ENCODE data around the gene ARHGAP12. TPM values are rescaled to one million over a fixed set of nuclear protein-coding genes. Genes with fewer than 3 reads are reported as not detected.

The ARHGAP12 gene
- total RNA-seq, 2 donors from 2014 or later, result 4.5 to 5.3 TPM

- no peak overlapping the region for H3K27ac Mint-ChIP-seq
- H3K4me3 Mint-ChIP-seq, result peak overlapping the region; percentile 86
- DNase-seq (ENCODE audit: low spot score), result no peak
Measured at GRCh38 chr10:31926160-31926559, 2.5 kb downstream of the ARHGAP12 start.

DNA sequence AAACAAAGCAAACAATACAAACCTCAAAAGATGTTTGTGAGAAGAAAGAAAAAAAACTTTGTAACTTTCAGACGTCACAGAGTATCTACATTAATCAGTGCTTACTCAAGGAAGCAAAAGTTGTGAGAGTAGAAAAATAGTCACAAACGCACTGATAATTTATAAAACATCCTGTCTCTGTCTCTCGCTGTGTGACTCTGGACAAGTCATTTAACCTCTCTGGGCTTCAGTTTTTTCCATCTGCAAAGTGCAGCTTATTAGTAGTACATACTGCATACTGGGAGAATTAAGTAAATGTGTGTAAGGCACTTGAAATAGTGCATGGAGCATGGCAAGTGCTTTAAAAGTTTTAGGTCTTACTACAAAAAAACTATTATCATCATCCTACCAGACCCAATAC is 3.8 kb downstream of the ARHGAP12 start:
- Mint-ChIP-seq H3K4me1 (ENCODE audit: low read depth in 2 of 2) (peaks cover 34 to 53% of the 10 kb centered on the region in 2 donors), H3K9me3 (no peaks in the 10 kb centered on the region), H3K4me3 (peak overlapping the region; percentile 16), H3K27me3 (no peaks in the 10 kb centered on the region), H3K27ac (peak overlapping the region; percentile 27 to 34), H3K36me3 (no peaks in the 10 kb centered on the region)
- ATAC-seq (no peak), DNase-seq (ENCODE audit: low spot score) (no peak)

More at GRCh38 chr10:31926160-31926559, 2.5 kb downstream of the ARHGAP12 start:
- no peaks in the 10 kb centered on the region for H3K36me3 Mint-ChIP-seq
- H3K27me3 Mint-ChIP-seq, result no peaks in the 10 kb centered on the region
- peaks cover 37 to 60% of the 10 kb centered on the region in 2 donors for H3K4me1 Mint-ChIP-seq (ENCODE audit: low read depth in 2 of 2)
- no peaks in the 10 kb centered on the region for H3K9me3 Mint-ChIP-seq
- no peak for ATAC-seq

DNA sequence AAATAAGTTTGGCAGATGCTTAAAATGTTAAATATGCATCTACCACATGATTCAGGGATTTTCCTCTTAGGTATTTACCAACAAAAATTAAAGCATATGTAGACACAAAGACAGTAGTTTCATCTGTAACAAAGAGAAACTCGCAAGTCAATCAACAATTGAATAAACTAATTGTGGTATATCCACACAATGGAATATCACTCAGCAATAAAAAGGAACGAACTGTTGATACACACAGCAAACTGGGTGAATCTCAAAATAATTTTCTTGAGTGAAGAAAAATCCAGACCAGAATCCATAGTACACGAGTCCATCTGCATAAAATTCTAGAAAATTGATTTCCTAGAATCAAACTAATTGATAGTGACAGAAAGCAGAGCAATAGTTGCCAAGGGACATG is 5.2 kb downstream of the ARHGAP12 start:
- Mint-ChIP-seq H3K27ac (no peak overlapping the region), H3K36me3 (no peaks in the 10 kb centered on the region), H3K4me3 (no peak overlapping the region), H3K27me3 (no peaks in the 10 kb centered on the region), H3K4me1 (ENCODE audit: low read depth in 2 of 2) (peaks cover 32 to 52% of the 10 kb centered on the region in 2 donors), H3K9me3 (no peaks in the 10 kb centered on the region)
- ATAC-seq (no peak), DNase-seq (ENCODE audit: low spot score) (no peak)

DNA sequence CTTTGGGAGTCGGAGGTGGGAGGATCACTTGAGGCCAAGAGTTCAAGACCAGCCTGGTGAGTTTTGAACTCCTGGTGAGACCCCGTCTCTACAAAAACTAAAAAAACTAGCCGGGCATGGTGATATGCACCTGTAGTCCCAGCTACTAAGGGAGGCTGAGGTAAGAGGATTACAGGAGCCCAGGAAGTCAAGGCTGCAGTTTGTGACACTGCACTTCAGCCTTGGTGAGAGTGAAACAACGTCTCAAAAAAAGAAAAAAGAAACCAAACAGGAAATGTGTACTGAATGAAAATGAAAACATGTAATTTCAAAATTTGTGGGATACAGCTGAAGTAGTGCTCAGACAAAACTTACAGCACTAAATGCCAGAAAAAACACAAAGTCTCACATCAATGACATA is 7.6 kb downstream of the ARHGAP12 start:
- peak overlapping the region; percentile 73 to 79 for H3K27ac Mint-ChIP-seq
- H3K36me3 Mint-ChIP-seq, result no peaks in the 10 kb centered on the region
- peak; percentile 63 to 87 for ATAC-seq
- peaks cover 27 to 45% of the 10 kb centered on the region in 2 donors for H3K4me1 Mint-ChIP-seq (ENCODE audit: low read depth in 2 of 2)
- H3K4me3 Mint-ChIP-seq, result peak overlapping the region; percentile 85
- H3K27me3 Mint-ChIP-seq, result no peaks in the 10 kb centered on the region
- DNase-seq (ENCODE audit: low spot score), result no peak
- H3K9me3 Mint-ChIP-seq, result no peaks in the 10 kb centered on the region

- no peaks in the 10 kb centered on the region for H3K36me3 Mint-ChIP-seq
- H3K4me3 Mint-ChIP-seq, result peak overlapping the region; percentile 85
- H3K4me1 Mint-ChIP-seq (ENCODE audit: low read depth in 2 of 2), result peaks cover 27 to 45% of the 10 kb centered on the region in 2 donors
- DNase-seq (ENCODE audit: low spot score) (no peak), ATAC-seq (no peak)
- peak overlapping the region; percentile 73 to 79 for H3K27ac Mint-ChIP-seq
- H3K9me3 Mint-ChIP-seq, result no peaks in the 10 kb centered on the region
- H3K27me3 Mint-ChIP-seq, result no peaks in the 10 kb centered on the region
Measured at GRCh38 chr10:31920538-31920937, 8.1 kb downstream of the ARHGAP12 start.

- no peak for DNase-seq (ENCODE audit: low spot score)
- Mint-ChIP-seq H3K27ac (peak overlapping the region; percentile 14 to 35), H3K4me3 (peak overlapping the region; percentile 75), H3K36me3 (no peaks in the 10 kb centered on the region), H3K27me3 (no peaks in the 10 kb centered on the region), H3K9me3 (no peaks in the 10 kb centered on the region), H3K4me1 (ENCODE audit: low read depth in 2 of 2) (peaks cover 25 to 29% of the 10 kb centered on the region in 2 donors)
- peak in 1 of 2 donors; percentile 47 for ATAC-seq
Measured at GRCh38 chr10:31918671-31919409, 9.8 kb downstream of the ARHGAP12 start.

DNA sequence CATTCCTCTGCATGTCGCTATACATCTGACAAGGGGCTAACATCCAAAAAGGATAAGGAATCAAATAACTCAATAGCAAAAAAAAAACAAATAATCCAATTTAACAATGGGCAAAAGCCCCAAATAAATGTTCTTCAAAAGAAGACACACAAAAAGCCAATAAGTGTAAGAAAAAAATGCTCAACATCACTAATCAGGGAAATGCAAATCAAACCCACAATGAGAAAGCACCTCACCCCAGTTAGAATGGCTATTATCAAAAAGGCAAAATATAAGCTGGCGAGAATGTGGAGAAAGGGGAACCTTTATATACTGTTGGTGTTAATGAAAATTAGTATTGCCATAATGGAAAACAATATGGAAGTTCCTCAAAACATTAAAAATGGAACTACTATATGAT is 14.3 kb downstream of the ARHGAP12 start:
- Mint-ChIP-seq H3K4me1 (ENCODE audit: low read depth in 2 of 2) (peaks cover 34 to 49% of the 10 kb centered on the region in 2 donors), H3K27me3 (no peaks in the 10 kb centered on the region), H3K27ac (no peak overlapping the region), H3K9me3 (no peaks in the 10 kb centered on the region), H3K4me3 (no peak overlapping the region), H3K36me3 (no peaks in the 10 kb centered on the region)
- DNase-seq (ENCODE audit: low spot score) (no peak), ATAC-seq (no peak)

- no peaks in the 10 kb centered on the region for H3K36me3 Mint-ChIP-seq
- ATAC-seq (no peak), DNase-seq (ENCODE audit: low spot score) (no peak)
- H3K27ac Mint-ChIP-seq, result no peak overlapping the region
- H3K9me3 Mint-ChIP-seq, result no peaks in the 10 kb centered on the region
- H3K4me3 Mint-ChIP-seq, result no peak overlapping the region
- peaks cover 31 to 43% of the 10 kb centered on the region in 2 donors for H3K4me1 Mint-ChIP-seq (ENCODE audit: low read depth in 2 of 2)
- H3K27me3 Mint-ChIP-seq, result no peaks in the 10 kb centered on the region
Measured at GRCh38 chr10:31912898-31913850, 15.5 kb downstream of the ARHGAP12 start.

DNA sequence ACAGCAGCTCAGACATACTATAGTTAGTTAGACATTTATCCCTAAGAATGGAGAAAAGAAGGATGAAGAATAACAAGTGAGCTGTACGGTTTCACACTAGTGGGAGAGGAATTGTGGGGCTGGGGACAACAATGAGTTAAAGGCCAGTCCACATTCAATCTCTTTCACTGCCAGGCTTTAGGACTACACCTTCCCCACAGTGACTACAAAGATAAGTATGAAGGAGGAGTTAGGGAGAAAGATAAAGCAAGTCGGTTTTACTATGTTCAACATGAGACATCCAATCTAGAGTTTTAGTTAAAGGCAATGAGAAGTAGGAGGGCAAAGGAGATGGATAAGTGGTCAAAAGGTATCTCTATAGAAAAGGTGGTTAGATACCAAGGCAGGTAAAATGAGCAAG is 16.3 kb downstream of the ARHGAP12 start:
- DNase-seq (ENCODE audit: low spot score), result no peak
- no peak for ATAC-seq
- H3K4me3 Mint-ChIP-seq, result no peak overlapping the region
- H3K27ac Mint-ChIP-seq, result no peak overlapping the region
- H3K4me1 Mint-ChIP-seq (ENCODE audit: low read depth in 2 of 2), result peaks cover 28 to 39% of the 10 kb centered on the region in 2 donors
- no peaks in the 10 kb centered on the region for H3K27me3 Mint-ChIP-seq
- no peaks in the 10 kb centered on the region for H3K9me3 Mint-ChIP-seq
- no peaks in the 10 kb centered on the region for H3K36me3 Mint-ChIP-seq

GRCh38 chr10:31910016-31910415 is 18.6 kb downstream of the ARHGAP12 start:
- peaks cover 29 to 32% of the 10 kb centered on the region in 2 donors for H3K4me1 Mint-ChIP-seq (ENCODE audit: low read depth in 2 of 2)
- no peak overlapping the region for H3K4me3 Mint-ChIP-seq
- H3K27me3 Mint-ChIP-seq, result no peaks in the 10 kb centered on the region
- no peaks in the 10 kb centered on the region for H3K36me3 Mint-ChIP-seq
- no peak overlapping the region for H3K27ac Mint-ChIP-seq
- H3K9me3 Mint-ChIP-seq, result no peaks in the 10 kb centered on the region
- no peak for ATAC-seq
- DNase-seq (ENCODE audit: low spot score), result no peak

GRCh38 chr10:31908157-31908556 is 20.5 kb downstream of the ARHGAP12 start:
- DNase-seq (ENCODE audit: low spot score), result no peak
- no peaks in the 10 kb centered on the region for H3K27me3 Mint-ChIP-seq
- H3K9me3 Mint-ChIP-seq, result no peaks in the 10 kb centered on the region
- no peaks in the 10 kb centered on the region for H3K36me3 Mint-ChIP-seq
- no peak overlapping the region for H3K4me3 Mint-ChIP-seq
- ATAC-seq, result no peak
- H3K4me1 Mint-ChIP-seq (ENCODE audit: low read depth in 2 of 2), result peaks cover 23 to 25% of the 10 kb centered on the region in 2 donors
- no peak overlapping the region for H3K27ac Mint-ChIP-seq

- ATAC-seq (no peak), DNase-seq (ENCODE audit: low spot score) (no peak)
- no peaks in the 10 kb centered on the region for H3K36me3 Mint-ChIP-seq
- no peaks in the 10 kb centered on the region for H3K9me3 Mint-ChIP-seq
- H3K4me3 Mint-ChIP-seq, result no peak overlapping the region
- no peaks in the 10 kb centered on the region for H3K27me3 Mint-ChIP-seq
- H3K27ac Mint-ChIP-seq, result no peak overlapping the region
- peaks cover 7 to 21% of the 10 kb centered on the region in 2 donors for H3K4me1 Mint-ChIP-seq (ENCODE audit: low read depth in 2 of 2)
Measured at GRCh38 chr10:31906039-31906438, 22.6 kb downstream of the ARHGAP12 start.

DNA sequence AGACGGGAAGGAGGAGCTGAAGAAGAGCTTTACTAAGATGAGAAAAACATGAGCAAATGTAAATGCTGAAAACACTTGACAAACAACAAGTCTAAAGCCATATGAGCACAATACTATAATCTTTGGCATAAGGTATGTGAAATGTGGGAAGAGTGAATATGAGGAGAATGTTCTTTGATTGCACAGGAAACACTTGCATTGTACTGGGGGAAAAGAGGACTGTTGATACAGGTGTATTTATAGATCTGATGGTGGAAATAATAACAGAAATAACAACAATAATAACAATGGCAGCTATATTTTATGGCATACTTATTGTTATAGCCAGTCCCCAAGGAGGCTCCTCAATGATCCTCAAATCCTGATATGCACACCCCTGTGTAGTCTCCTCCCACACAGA is 23.0 kb downstream of the ARHGAP12 start:
- H3K27ac Mint-ChIP-seq, result no peak overlapping the region
- no peaks in the 10 kb centered on the region for H3K9me3 Mint-ChIP-seq
- peaks cover under 1% of the 10 kb centered on the region for H3K36me3 Mint-ChIP-seq
- ATAC-seq, result no peak
- no peak overlapping the region for H3K4me3 Mint-ChIP-seq
- H3K4me1 Mint-ChIP-seq (ENCODE audit: low read depth in 2 of 2), result peaks cover 6 to 19% of the 10 kb centered on the region in 2 donors
- no peaks in the 10 kb centered on the region for H3K27me3 Mint-ChIP-seq
- DNase-seq (ENCODE audit: low spot score), result no peak

GRCh38 chr10:31902625-31903024 is 26.0 kb downstream of the ARHGAP12 start:
- Mint-ChIP-seq H3K27me3 (no peaks in the 10 kb centered on the region), H3K9me3 (no peaks in the 10 kb centered on the region), H3K27ac (no peak overlapping the region), H3K4me3 (no peak overlapping the region), H3K36me3 (peaks cover 5% of the 10 kb centered on the region), H3K4me1 (ENCODE audit: low read depth in 2 of 2) (peaks cover 21 to 26% of the 10 kb centered on the region in 2 donors)
- ATAC-seq (no peak), DNase-seq (ENCODE audit: low spot score) (no peak)

Data from natural killer cell treated with Interleukin-12 subunit alpha and Interleukin-12 subunit beta and Interleukin-15 and Interleukin-18, amount 100 ng/mL, for 72 hours (primary cell).